Measurements from ENCODE around the gene SLC24A2.

Gene SLC24A2

GRCh38 chr9:19800884-19801283, 12.0 kb upstream of the SLC24A2 start:
- Histone ChIP-seq H3K9me3 (ENCODE audit: control insufficient read depth in 5 of 5, low read length in 5 of 5) (no peaks in the 10 kb centered on the region), H3K9ac (ENCODE audit: low read length in 5 of 5) (no peak overlapping the region), H3K36me3 (ENCODE audit: control insufficient read depth in 5 of 5, insufficient read depth in 5 of 5, low read length in 5 of 5) (no peaks in the 10 kb centered on the region), H3K27ac (ENCODE audit: low read depth, low read length) (no peak overlapping the region), H3K4me3 (ENCODE audit: low read depth in 1 of 5, low read length in 5 of 5) (no peak overlapping the region), H3K4me1 (ENCODE audit: control insufficient read depth in 5 of 5, insufficient read depth in 5 of 5, low read length in 5 of 5) (no peaks in the 10 kb centered on the region), H3K27me3 (ENCODE audit: control insufficient read depth in 5 of 5, insufficient read depth in 4 of 5, low read length in 5 of 5) (no peaks in the 10 kb centered on the region)

- Histone ChIP-seq H3K9ac (ENCODE audit: low read length in 5 of 5) (no peak overlapping the region), H3K27me3 (ENCODE audit: control insufficient read depth in 5 of 5, insufficient read depth in 4 of 5, low read length in 5 of 5) (no peaks in the 10 kb centered on the region), H3K9me3 (ENCODE audit: control insufficient read depth in 5 of 5, low read length in 5 of 5) (no peaks in the 10 kb centered on the region), H3K4me3 (ENCODE audit: low read depth in 1 of 5, low read length in 5 of 5) (no peak overlapping the region), H3K27ac (ENCODE audit: low read depth, low read length) (no peak overlapping the region), H3K4me1 (ENCODE audit: control insufficient read depth in 5 of 5, insufficient read depth in 5 of 5, low read length in 5 of 5) (no peaks in the 10 kb centered on the region), H3K36me3 (ENCODE audit: control insufficient read depth in 5 of 5, insufficient read depth in 5 of 5, low read length in 5 of 5) (no peaks in the 10 kb centered on the region)
Observed at GRCh38 chr9:19799784-19800183, 10.9 kb upstream of the SLC24A2 start.

- Histone ChIP-seq H3K4me3 (ENCODE audit: low read depth in 1 of 5, low read length in 5 of 5) (no peak overlapping the region), H3K9ac (ENCODE audit: low read length in 5 of 5) (no peak overlapping the region), H3K36me3 (ENCODE audit: control insufficient read depth in 5 of 5, insufficient read depth in 5 of 5, low read length in 5 of 5) (no peaks in the 10 kb centered on the region), H3K4me1 (ENCODE audit: control insufficient read depth in 5 of 5, insufficient read depth in 5 of 5, low read length in 5 of 5) (peaks cover 0 to 13% (median 5%) of the 10 kb centered on the region in 5 donors), H3K27ac (ENCODE audit: low read depth, low read length) (no peak overlapping the region), H3K27me3 (ENCODE audit: control insufficient read depth in 5 of 5, insufficient read depth in 4 of 5, low read length in 5 of 5) (peaks cover 3 to 20% (median 13%) of the 10 kb centered on the region in 5 donors), H3K9me3 (ENCODE audit: control insufficient read depth in 5 of 5, low read length in 5 of 5) (peaks cover 0 to 5% (median 0%) of the 10 kb centered on the region in 5 donors)
Observed at GRCh38 chr9:19788152-19788551, 685 bp downstream of the SLC24A2 start.

- Histone ChIP-seq H3K36me3 (ENCODE audit: control insufficient read depth in 5 of 5, insufficient read depth in 5 of 5, low read length in 5 of 5) (no peaks in the 10 kb centered on the region), H3K27me3 (ENCODE audit: control insufficient read depth in 5 of 5, insufficient read depth in 4 of 5, low read length in 5 of 5) (peaks cover 3 to 20% (median 13%) of the 10 kb centered on the region in 5 donors), H3K4me3 (ENCODE audit: low read depth in 1 of 5, low read length in 5 of 5) (no peak overlapping the region), H3K4me1 (ENCODE audit: control insufficient read depth in 5 of 5, insufficient read depth in 5 of 5, low read length in 5 of 5) (peaks cover 0 to 13% (median 5%) of the 10 kb centered on the region in 5 donors), H3K9me3 (ENCODE audit: control insufficient read depth in 5 of 5, low read length in 5 of 5) (peaks cover 0 to 5% (median 0%) of the 10 kb centered on the region in 5 donors), H3K9ac (ENCODE audit: low read length in 5 of 5) (no peak overlapping the region), H3K27ac (ENCODE audit: low read depth, low read length) (no peak overlapping the region)
Observed at GRCh38 chr9:19787672-19788071, 1.2 kb downstream of the SLC24A2 start.

- no peaks in the 10 kb centered on the region for H3K9me3 ChIP-seq (ENCODE audit: control insufficient read depth in 5 of 5, low read length in 5 of 5)
- no peak overlapping the region for H3K4me3 ChIP-seq (ENCODE audit: low read depth in 1 of 5, low read length in 5 of 5)
- no peaks in the 10 kb centered on the region for H3K36me3 ChIP-seq (ENCODE audit: control insufficient read depth in 5 of 5, insufficient read depth in 5 of 5, low read length in 5 of 5)
- H3K27ac ChIP-seq (ENCODE audit: low read depth, low read length) = no peak overlapping the region
- H3K4me1 ChIP-seq (ENCODE audit: control insufficient read depth in 5 of 5, insufficient read depth in 5 of 5, low read length in 5 of 5) = peaks cover 0 to 13% (median 5%) of the 10 kb centered on the region in 5 donors
- peaks cover 3 to 20% (median 13%) of the 10 kb centered on the region in 5 donors for H3K27me3 ChIP-seq (ENCODE audit: control insufficient read depth in 5 of 5, insufficient read depth in 4 of 5, low read length in 5 of 5)
- H3K9ac ChIP-seq (ENCODE audit: low read length in 5 of 5) = no peak overlapping the region
Observed at GRCh38 chr9:19785230-19785629, 3.6 kb downstream of the SLC24A2 start.

- H3K27ac ChIP-seq (ENCODE audit: low read depth, low read length) = no peak overlapping the region
Observed at GRCh38 chr9:19784136-19784535, 4.7 kb downstream of the SLC24A2 start.

GRCh38 chr9:19783500-19783899, 5.3 kb downstream of the SLC24A2 start:
- Histone ChIP-seq H3K27ac (ENCODE audit: low read depth, low read length) (no peak overlapping the region), H3K4me3 (ENCODE audit: low read depth in 1 of 5, low read length in 5 of 5) (no peak overlapping the region), H3K27me3 (ENCODE audit: control insufficient read depth in 5 of 5, insufficient read depth in 4 of 5, low read length in 5 of 5) (peaks cover 0 to 9% (median 5%) of the 10 kb centered on the region in 5 donors), H3K9ac (ENCODE audit: low read length in 5 of 5) (no peak overlapping the region), H3K36me3 (ENCODE audit: control insufficient read depth in 5 of 5, insufficient read depth in 5 of 5, low read length in 5 of 5) (no peaks in the 10 kb centered on the region), H3K9me3 (ENCODE audit: control insufficient read depth in 5 of 5, low read length in 5 of 5) (no peaks in the 10 kb centered on the region), H3K4me1 (ENCODE audit: control insufficient read depth in 5 of 5, insufficient read depth in 5 of 5, low read length in 5 of 5) (peaks cover 0 to 6% (median 1%) of the 10 kb centered on the region in 5 donors)

More at GRCh38 chr9:19784136-19784535, 4.7 kb downstream of the SLC24A2 start:
- Histone ChIP-seq H3K36me3 (ENCODE audit: control insufficient read depth in 5 of 5, insufficient read depth in 5 of 5, low read length in 5 of 5) (no peaks in the 10 kb centered on the region), H3K4me1 (ENCODE audit: control insufficient read depth in 5 of 5, insufficient read depth in 5 of 5, low read length in 5 of 5) (peaks cover 0 to 12% (median 5%) of the 10 kb centered on the region in 5 donors), H3K4me3 (ENCODE audit: low read depth in 1 of 5, low read length in 5 of 5) (no peak overlapping the region), H3K9me3 (ENCODE audit: control insufficient read depth in 5 of 5, low read length in 5 of 5) (no peaks in the 10 kb centered on the region), H3K27me3 (ENCODE audit: control insufficient read depth in 5 of 5, insufficient read depth in 4 of 5, low read length in 5 of 5) (peaks cover 3 to 13% (median 10%) of the 10 kb centered on the region in 5 donors), H3K9ac (ENCODE audit: low read length in 5 of 5) (no peak overlapping the region)

- H3K27ac ChIP-seq (ENCODE audit: low read depth, low read length) = no peak overlapping the region
- H3K9me3 ChIP-seq (ENCODE audit: control insufficient read depth in 5 of 5, low read length in 5 of 5) = no peaks in the 10 kb centered on the region
- no peaks in the 10 kb centered on the region for H3K4me1 ChIP-seq (ENCODE audit: control insufficient read depth in 5 of 5, insufficient read depth in 5 of 5, low read length in 5 of 5)
- no peak overlapping the region for H3K9ac ChIP-seq (ENCODE audit: low read length in 5 of 5)
- H3K36me3 ChIP-seq (ENCODE audit: control insufficient read depth in 5 of 5, insufficient read depth in 5 of 5, low read length in 5 of 5) = no peaks in the 10 kb centered on the region
- H3K27me3 ChIP-seq (ENCODE audit: control insufficient read depth in 5 of 5, insufficient read depth in 4 of 5, low read length in 5 of 5) = peaks cover 0 to 3% (median 0%) of the 10 kb centered on the region in 5 donors
- H3K4me3 ChIP-seq (ENCODE audit: low read depth in 1 of 5, low read length in 5 of 5) = no peak overlapping the region
Observed at GRCh38 chr9:19782005-19782404, 6.8 kb downstream of the SLC24A2 start.

- Histone ChIP-seq H3K9me3 (ENCODE audit: control insufficient read depth in 5 of 5, low read length in 5 of 5) (no peaks in the 10 kb centered on the region), H3K36me3 (ENCODE audit: control insufficient read depth in 5 of 5, insufficient read depth in 5 of 5, low read length in 5 of 5) (no peaks in the 10 kb centered on the region), H3K27ac (ENCODE audit: low read depth, low read length) (no peak overlapping the region), H3K4me1 (ENCODE audit: control insufficient read depth in 5 of 5, insufficient read depth in 5 of 5, low read length in 5 of 5) (no peaks in the 10 kb centered on the region), H3K4me3 (ENCODE audit: low read depth in 1 of 5, low read length in 5 of 5) (no peak overlapping the region), H3K9ac (ENCODE audit: low read length in 5 of 5) (no peak overlapping the region), H3K27me3 (ENCODE audit: control insufficient read depth in 5 of 5, insufficient read depth in 4 of 5, low read length in 5 of 5) (no peaks in the 10 kb centered on the region)
Observed at GRCh38 chr9:19781240-19781639, 7.6 kb downstream of the SLC24A2 start.

GRCh38 chr9:19771446-19771845, 17.4 kb downstream of the SLC24A2 start:
- Histone ChIP-seq H3K9me3 (ENCODE audit: control insufficient read depth in 5 of 5, low read length in 5 of 5) (peaks cover 0 to 9% (median 0%) of the 10 kb centered on the region in 5 donors), H3K9ac (ENCODE audit: low read length in 5 of 5) (no peak overlapping the region), H3K27ac (ENCODE audit: low read depth, low read length) (no peak overlapping the region), H3K4me1 (ENCODE audit: control insufficient read depth in 5 of 5, insufficient read depth in 5 of 5, low read length in 5 of 5) (no peaks in the 10 kb centered on the region), H3K4me3 (ENCODE audit: low read depth in 1 of 5, low read length in 5 of 5) (no peak overlapping the region), H3K36me3 (ENCODE audit: control insufficient read depth in 5 of 5, insufficient read depth in 5 of 5, low read length in 5 of 5) (no peaks in the 10 kb centered on the region), H3K27me3 (ENCODE audit: control insufficient read depth in 5 of 5, insufficient read depth in 4 of 5, low read length in 5 of 5) (no peaks in the 10 kb centered on the region)

Data from subcutaneous abdominal adipose tissue (tissue), 5 donors.